Stimulated activated CD8-positive, alpha-beta memory T cell treated with anti-CD3 and anti-CD28 coated beads, Interleukin-15, amount 100 ng/mL, for 1 hour (primary cell): ENCODE data around the gene CDKAL1.
"Not testable (repeated sequence)": the region's sequence is repeated elsewhere in the genome, so short reads cannot be mapped to it uniquely, and the experiment has no call there.

Experiments used
- DNase-seq: peaks from one replicate; pipeline ENCODE4 v3.0.0-alpha.2; 2020; ENCODE audit warnings: low read depth

Gene CDKAL1

GRCh38 chr6:20554817-20555216 is 20.6 kb downstream of the CDKAL1 start:
- no peak for DNase-seq

DNA sequence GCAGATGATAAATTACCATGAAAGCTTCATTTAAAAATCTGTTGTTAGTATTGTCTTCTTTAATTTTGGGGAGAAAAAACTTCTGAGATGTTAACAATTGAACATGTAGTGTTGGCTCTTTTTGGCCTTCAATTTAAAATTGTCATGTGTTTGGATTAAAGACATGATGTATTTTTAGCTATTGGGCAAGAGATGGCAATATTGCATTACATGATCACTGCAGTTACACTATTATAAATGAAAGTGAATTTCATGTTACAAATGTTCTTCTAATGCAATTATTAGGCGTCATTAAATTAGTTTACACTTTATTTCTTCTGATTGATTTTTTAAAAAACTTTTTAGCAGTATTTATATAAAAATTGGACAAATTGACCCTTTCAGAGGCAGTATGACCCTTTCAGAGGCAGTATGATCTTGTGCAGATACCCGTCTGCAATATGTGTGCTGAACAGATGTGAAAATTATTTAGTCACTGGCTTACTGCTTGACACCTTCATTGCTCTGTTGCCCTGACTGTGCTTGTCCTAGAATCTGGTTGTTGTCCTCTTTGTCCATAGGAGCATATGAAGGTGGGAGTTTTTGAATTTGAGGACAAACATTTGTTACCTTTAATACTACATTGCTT is 25.8 kb downstream of the CDKAL1 start:
- DNase-seq: no peak

GRCh38 chr6:20563377-20563776 is 29.1 kb downstream of the CDKAL1 start:
- DNase-seq: no peak

GRCh38 chr6:20564269-20564668 is 30.0 kb downstream of the CDKAL1 start:
- no peak for DNase-seq

GRCh38 chr6:20564777-20565176 is 30.5 kb downstream of the CDKAL1 start:
- no peak for DNase-seq

DNA sequence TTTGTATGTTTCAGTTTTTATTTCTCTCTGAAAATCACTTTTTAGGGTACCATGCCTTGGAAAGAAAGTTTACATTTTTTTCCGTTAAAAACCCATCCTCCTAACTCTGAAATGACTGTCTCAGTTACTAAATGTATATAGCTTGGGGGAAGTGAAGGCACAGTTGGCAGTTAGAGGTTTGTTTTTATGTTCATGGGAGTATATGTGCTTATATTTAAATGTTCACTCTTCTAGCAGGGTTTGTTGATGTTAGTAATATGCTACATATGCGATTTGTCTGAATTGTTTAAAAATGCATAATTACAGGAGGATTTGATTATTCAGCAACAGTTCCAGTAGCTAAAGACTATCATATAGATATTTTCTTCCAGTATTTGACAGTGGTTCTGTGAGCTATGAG is 31.1 kb downstream of the CDKAL1 start:
- DNase-seq: no peak

DNA sequence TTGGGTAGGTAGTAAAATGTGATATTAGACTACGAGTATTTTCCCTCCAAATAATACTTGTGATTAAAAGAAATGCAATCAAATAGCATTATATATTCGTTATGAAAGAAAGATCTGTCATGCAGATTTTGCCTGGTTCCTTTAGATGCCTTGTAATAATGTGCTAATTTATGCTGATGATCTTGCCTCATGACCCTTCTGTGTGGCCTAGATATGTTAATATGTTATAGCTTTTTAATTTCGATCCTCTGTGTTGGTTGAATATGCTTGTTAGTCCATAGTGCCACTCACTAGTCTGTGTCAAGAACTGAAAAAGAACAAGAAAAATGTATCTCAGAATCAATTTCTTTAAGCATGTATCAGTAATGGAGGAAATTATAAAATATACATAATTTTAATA is 31.9 kb downstream of the CDKAL1 start:
- DNase-seq: no peak

DNA sequence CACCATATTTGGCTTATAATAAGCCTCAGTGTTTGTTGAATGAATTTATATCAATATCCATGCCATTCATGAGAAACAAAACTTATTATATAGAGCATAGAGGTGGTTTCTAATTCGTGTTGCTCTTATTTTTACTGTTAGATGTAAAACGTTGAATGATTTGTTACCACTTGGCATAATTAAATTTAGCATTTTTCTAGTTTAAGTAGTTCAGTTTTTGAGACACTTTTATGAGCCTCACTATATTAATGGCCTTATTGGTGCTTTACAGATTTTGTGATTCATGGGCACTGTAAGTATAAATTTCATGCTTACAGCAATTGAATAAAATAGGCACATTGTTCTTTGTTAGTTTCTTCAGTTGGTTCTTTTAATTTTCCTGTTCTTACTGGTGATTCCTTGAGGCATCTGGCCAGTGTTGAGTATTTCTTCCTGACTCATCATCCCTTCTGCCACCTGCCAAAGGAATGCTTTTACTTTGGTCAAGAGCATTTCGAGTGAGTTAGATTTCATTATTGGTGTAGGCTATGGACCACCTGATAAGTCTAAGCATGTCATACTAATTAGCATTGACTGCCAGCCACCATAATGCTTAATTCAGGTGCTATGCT is 34.8 kb downstream of the CDKAL1 start:
- DNase-seq: no peak

GRCh38 chr6:20571261-20571660 is 37.0 kb downstream of the CDKAL1 start:
- DNase-seq: no peak

- no peak for DNase-seq
Observed at GRCh38 chr6:20572288-20572687, 38.0 kb downstream of the CDKAL1 start.

GRCh38 chr6:20572940-20573339 is 38.7 kb downstream of the CDKAL1 start:
- DNase-seq: no peak

DNA sequence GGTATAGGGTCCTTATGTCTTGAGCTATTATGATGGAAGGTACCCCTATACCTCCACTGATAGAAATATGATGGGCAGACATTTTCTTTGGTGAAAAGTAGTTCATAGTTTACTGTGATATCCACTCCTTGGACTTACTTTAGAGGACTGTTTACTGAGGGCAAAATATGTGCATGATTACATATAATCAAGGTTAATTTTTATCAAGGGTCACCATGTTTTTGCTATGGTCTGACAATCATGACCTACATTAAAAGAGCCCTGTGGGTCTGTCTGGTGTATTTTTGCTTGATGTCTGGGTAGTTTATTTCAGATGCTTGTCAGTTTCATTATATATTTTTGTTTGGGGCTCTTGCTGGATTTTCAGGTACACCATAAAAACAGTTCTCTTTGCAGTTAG is 40.1 kb downstream of the CDKAL1 start:
- DNase-seq: no peak

DNA sequence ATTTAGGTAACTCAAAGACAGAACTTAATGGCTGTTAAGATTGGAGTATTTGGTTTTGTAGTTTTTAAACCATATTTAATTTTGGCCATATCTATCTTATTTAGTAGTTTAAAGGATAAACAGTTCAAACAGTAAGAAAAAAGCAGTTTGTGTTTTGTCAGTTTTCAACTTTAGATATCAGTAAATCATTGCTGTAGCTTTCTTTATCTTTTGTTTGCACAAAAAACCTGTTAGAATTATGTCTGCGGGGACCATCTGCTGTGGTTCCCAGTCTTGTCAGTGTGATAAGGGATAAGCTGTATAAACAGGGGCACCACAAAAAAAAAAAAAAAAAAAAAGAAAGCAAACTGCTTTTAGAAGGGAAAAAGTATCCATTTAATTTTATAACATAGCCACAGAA is 40.9 kb downstream of the CDKAL1 start:
- DNase-seq: no peak

DNA sequence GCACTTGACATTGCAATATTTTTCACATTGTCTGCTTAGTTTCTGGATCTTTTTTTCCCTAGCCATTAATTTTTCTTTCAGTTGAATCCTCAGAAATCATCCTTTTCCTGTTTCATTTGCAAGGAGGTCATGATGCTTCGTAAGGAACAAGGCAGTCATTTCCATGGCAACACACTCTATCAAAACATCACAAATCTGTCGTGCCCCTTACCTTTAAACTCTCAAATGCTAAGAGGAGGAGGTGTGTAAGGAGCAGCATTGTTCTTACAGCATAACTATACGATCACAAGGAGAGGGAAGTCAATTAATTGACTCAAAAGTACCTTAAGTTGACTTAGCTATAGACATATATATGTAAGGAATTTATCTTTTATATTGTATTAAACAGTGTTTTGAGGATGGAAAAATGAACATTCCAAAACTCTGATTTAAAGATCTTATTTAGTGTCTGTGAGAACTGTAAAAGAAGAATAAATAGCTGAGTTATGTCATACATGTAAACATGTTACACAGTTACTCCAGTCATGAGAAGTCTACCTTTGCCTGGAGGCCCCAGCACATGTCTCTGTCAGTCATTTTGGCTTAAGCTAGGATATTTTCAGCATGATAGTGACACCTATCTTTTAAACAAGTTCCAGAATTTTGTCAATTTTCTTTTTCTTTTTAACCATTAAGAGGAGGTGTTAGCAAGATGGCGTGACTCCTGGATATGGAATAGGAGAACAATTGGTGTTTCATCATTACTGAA is 41.6 kb downstream of the CDKAL1 start:
- no peak for DNase-seq

DNA sequence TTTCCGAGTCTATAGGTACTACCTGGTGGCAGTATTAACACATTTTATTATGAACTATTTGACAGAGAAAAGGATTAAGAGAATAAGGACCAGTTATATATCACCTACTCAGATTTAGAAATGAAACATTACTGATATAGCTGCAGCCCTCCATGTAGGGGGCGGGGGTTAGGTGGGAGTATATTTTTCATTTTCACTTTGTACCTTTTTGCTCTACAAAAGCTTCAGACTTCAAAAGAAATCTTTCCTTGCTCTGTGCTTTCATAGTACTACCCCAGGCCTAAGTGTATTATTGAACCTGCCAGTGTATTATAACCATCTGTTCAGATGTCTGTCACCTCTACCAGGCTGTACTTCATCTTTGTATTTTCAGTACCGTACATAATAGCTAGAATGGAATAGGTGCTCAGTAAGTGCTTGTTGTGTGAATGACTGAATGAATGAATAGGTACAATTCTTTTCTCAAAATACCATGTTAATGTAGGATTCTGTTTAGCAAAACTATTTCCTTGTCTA is 43.0 kb downstream of the CDKAL1 start:
- DNase-seq: no peak

DNA sequence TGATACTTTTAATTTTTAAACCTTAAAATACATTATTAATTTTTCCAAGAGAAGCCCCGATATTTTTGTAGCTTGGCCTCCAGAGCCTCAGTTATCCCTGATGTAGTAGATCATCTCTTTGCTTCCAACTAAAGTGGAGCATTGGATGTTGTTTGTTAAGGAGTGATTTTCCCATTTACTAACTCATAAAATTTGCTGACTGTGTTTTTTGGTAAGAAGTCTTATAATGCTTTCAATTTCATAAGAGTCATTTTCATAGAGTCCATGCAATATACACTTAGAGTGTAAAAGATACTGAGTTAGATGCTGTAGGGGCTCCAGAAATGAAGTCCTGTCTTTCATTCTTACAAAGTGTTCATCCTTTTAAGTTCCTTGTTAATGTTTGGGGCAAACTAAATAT is 46.8 kb downstream of the CDKAL1 start:
- DNase-seq: no peak

- DNase-seq: no peak
Observed at GRCh38 chr6:20582586-20583443, 48.6 kb downstream of the CDKAL1 start.

DNA sequence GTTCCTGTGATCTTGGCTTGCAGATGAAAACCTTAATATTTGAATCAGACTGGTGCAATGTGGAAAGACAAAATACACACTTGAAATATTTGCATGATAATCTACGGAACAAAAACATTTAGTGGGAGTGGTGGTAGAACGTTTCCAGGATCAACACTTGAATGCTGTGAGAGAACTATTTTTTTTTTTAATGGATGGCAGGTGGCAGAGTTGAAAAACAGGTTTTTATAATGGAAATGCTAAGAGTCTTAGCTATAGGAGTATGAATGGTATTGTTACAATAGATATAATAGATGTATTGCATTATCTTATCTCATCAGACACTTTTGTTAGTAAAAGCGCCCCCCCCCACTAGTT is 49.2 kb downstream of the CDKAL1 start:
- no peak for DNase-seq

DNA sequence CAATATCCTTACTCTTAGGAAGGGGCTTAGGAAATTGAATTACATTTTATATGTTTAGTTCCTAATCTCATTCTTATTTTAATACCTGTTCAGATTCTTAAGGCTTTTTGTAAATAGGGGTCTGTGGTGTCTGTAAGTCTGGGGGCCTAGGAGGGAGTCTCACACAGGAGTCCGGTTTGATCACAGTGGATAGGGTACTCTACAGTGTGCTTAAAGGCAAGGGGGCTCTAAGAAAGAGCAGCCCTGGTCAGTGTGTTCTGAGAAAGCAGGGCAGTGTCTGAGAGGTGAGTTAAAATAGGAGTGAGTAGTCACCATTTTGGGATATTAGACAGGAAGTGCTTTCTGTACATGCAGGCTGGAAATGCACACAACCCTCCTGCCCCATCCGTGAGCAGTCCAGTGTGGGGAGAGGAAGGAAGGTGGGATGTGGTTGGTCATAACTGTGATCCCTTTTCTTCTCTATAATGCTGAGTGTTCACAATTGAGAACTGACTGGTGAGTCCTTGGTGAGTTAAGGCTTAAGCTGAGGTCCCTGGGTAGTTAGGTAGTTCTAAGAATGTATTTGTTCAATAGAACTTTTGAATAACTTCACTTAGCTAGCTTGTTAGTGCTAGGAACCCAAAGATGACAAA is 50.0 kb downstream of the CDKAL1 start:
- DNase-seq: no peak

GRCh38 chr6:20589266-20589665 is 55.0 kb downstream of the CDKAL1 start:
- DNase-seq: no peak

GRCh38 chr6:20590476-20590875 is 56.2 kb downstream of the CDKAL1 start:
- DNase-seq: not testable (repeated sequence)

- DNase-seq: not testable (repeated sequence)
Observed at GRCh38 chr6:20594299-20594853, 60.1 kb downstream of the CDKAL1 start.
